A673 (cell line): ENCODE results near the gene RNF225. TPM values are rescaled to one million over a fixed set of nuclear protein-coding genes. Genes with fewer than 3 reads are reported as not detected.
A peak's percentile ranks its signal among the peaks of the same experiment; 100 is the strongest.

Source experiments
- BruUV-seq: library from RNA; stranded (reverse); fragments of 400-500 nt; replicated peaks from 2 replicates; lab custom pipeline; 2021; lab: Mats Ljungman, UMichigan
- CTCF ChIA-PET: fragments of 300-600 bp; sonication (Branson Sonifier 250); formaldehyde crosslinking; loops from one replicate; lab custom pipeline; 2022; ENCODE audit warnings: antibody characterized with exemption; lab: Charles Lee
- POLR2A ChIA-PET: fragments of 300-600 bp; sonication (Branson Sonifier 250); formaldehyde crosslinking; loops from one replicate; lab custom pipeline; 2022; ENCODE audit warnings: antibody characterized with exemption; ENCODE audit not compliant: low non-redundant PET; lab: Charles Lee
- DNase-seq: peaks from one replicate; pipeline ENCODE4 v3.0.0-alpha.2; 2015; ENCODE audit warnings: low spot score
- H3K27ac ChIP-seq: fragments of 200-600 bp; sonication (generic); 2 replicates; pipeline ENCODE4 v1.5.1; 2016; ENCODE audit warnings: mixed run types, low read depth, mild to moderate bottlenecking, mixed read lengths, antibody characterized with exemption, low read length; ENCODE audit not compliant: poor library complexity, severe bottlenecking
- H3K27me3 ChIP-seq: fragments of 200-600 bp; sonication (generic); replicated peaks from 2 replicates; pipeline ENCODE4 v1.6.1; 2017; ENCODE audit warnings: mixed run types, low read depth, mild to moderate bottlenecking, mixed read lengths, antibody characterized with exemption, low read length; ENCODE audit not compliant: insufficient read depth, poor library complexity
- H3K36me3 ChIP-seq: fragments of 200-600 bp; sonication (generic); 2 replicates; pipeline ENCODE4 v1.6.1; 2016; ENCODE audit warnings: mixed run types, mild to moderate bottlenecking, mixed read lengths, antibody characterized with exemption, low read length; ENCODE audit not compliant: insufficient read depth, poor library complexity, severe bottlenecking
- H3K4me1 ChIP-seq: fragments of 200-600 bp; sonication (generic); 2 replicates; pipeline ENCODE4 v1.6.1; 2017; ENCODE audit warnings: mixed run types, mild to moderate bottlenecking, mixed read lengths, antibody characterized with exemption, low read length; ENCODE audit not compliant: insufficient read depth, poor library complexity, severe bottlenecking
- H3K4me3 ChIP-seq: fragments of 200-600 bp; sonication (generic); 2 replicates; pipeline ENCODE4 v1.5.1; 2016; ENCODE audit warnings: low read depth, mixed run types, mild to moderate bottlenecking, mixed read lengths, low read length; ENCODE audit not compliant: poor library complexity, severe bottlenecking
- H3K9me3 ChIP-seq: fragments of 200-600 bp; sonication (generic); 2 replicates; pipeline ENCODE4 v1.6.1; 2016; ENCODE audit warnings: mixed run types, low read depth, mild to moderate bottlenecking, mixed read lengths, antibody characterized with exemption, low read length; ENCODE audit not compliant: poor library complexity, severe bottlenecking
- EZH2 ChIP-seq: fragments of 200-600 bp; sonication (generic); IDR thresholded peaks from 2 replicates; pipeline ENCODE4 v1.6.1; 2017; ENCODE audit warnings: borderline replicate concordance, low read depth, mild to moderate bottlenecking, mixed read lengths, antibody characterized with exemption, low read length; ENCODE audit not compliant: poor library complexity, severe bottlenecking
- intact Hi-C: fragments of 100-400 bp; cut with micrococcal nuclease; formaldehyde crosslinking; loops from one replicate; pipeline ENCODE4 v1.10.0; 2022; ENCODE audit not compliant: unreplicated experiment
- total RNA-seq: library from RNA; stranded (reverse); gene quantifications from 2 replicates; pipeline ENCODE4 v1.2.3, GENCODE V29; 2021
- TF ChIP-seq, protein P1 (sequence below): fragments of 300-800, 200-600 bp; sonication (generic); conservative IDR thresholded peaks from 2 replicates; pipeline ENCODE4 v1.5.1; 2017; ENCODE audit warnings: low read depth, mild to moderate bottlenecking, antibody characterized with exemption, low read length, moderate library complexity, mixed read lengths

The RNF225 gene
- total RNA-seq, 1 experiment from 2014 or later, result 0.60 TPM

GRCh38 chr19:58361900-58362271 lies 33.6 kb upstream of the RNF225 start:
- peak overlapping the region; percentile 95 for H3K4me3 ChIP-seq
- ChIA-PET CTCF (interaction anchor here (1.0 kb wide), 1 partner anchor 14 kb away, joined by 3 read pairs; no protein-coding TSS in a partner anchor), POLR2A (interaction anchor here (0.5 kb wide), 1 partner anchor 65 kb away, joined by 4 read pairs; no protein-coding TSS in a partner anchor)
- no peaks in the 10 kb centered on the region for H3K9me3 ChIP-seq
- no peaks in the 10 kb centered on the region for H3K36me3 ChIP-seq
- H3K27ac ChIP-seq, result peak overlapping the region; percentile 96
- peaks cover 6% of the 10 kb centered on the region for H3K4me1 ChIP-seq
- intact Hi-C loops, result no loop called here
- peak; percentile 58 for DNase-seq
- no peak for TF ChIP-seq EZH2
- TF ChIP-seq, protein P1, sequence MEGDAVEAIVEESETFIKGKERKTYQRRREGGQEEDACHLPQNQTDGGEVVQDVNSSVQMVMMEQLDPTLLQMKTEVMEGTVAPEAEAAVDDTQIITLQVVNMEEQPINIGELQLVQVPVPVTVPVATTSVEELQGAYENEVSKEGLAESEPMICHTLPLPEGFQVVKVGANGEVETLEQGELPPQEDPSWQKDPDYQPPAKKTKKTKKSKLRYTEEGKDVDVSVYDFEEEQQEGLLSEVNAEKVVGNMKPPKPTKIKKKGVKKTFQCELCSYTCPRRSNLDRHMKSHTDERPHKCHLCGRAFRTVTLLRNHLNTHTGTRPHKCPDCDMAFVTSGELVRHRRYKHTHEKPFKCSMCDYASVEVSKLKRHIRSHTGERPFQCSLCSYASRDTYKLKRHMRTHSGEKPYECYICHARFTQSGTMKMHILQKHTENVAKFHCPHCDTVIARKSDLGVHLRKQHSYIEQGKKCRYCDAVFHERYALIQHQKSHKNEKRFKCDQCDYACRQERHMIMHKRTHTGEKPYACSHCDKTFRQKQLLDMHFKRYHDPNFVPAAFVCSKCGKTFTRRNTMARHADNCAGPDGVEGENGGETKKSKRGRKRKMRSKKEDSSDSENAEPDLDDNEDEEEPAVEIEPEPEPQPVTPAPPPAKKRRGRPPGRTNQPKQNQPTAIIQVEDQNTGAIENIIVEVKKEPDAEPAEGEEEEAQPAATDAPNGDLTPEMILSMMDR, result no peak
- BruUV-seq, result TSS peak; percentile 71
- H3K27me3 ChIP-seq, result no peaks in the 10 kb centered on the region

DNA sequence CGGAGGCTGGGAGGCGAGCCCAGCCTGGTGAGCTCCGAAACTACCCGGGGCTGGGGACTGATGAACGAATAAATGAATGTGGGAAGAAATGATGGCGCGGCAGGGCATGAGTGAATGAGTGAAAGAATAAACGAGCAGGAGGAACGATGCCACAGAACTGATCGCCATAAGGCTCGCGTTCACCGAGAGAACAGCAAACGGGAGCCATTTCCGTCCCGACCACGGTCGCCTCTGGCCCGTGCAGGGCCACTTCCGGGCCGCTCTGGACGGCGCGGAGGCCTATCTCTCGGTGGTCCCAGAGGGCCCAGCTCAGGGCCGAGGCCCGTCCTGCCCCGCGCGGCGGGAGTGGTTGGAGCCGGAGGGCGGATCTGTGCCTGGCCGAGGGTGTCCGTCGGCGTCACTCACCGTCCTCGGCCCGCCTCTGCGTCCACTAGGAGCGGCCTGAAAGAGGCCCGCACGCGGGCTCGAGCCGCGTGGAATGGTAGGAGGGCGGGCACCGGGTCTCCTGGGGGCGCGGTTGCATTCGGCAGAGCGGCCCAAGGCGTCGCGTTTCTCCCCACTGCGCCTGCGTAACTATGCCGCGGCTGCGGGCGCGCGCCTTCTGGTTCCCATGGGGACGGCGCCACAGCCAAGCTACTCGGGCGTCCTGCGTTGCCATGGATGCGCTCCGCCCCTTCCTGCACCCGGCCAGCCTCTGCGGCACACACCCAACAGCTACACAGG lies 33.0 kb upstream of the RNF225 start, which contains the start of gene ZNF497:
ZNF497 (minus strand) TSS at position 480 of the 723 bp plus-strand sequence. CDS start 5,116 bp downstream, outside the sequence.
- Histone ChIP-seq H3K27ac (peak within 1 kb of the TSS; percentile 96), H3K4me1 (peaks cover 6% of the 10 kb centered on the region), H3K4me3 (peak within 1 kb of the TSS; percentile 95), H3K27me3 (no peaks in the 10 kb centered on the region), H3K9me3 (no peaks in the 10 kb centered on the region), H3K36me3 (no peaks in the 10 kb centered on the region)
- TF ChIP-seq, protein P1, result no peak
- POLR2A ChIA-PET, result interaction anchor here (0.5 to 0.8 kb wide), 4 partner anchors 11 to 65 kb away, joined by 4 to 15 read pairs (median 7); no protein-coding TSS in a partner anchor
- peak; percentile 98 for DNase-seq
- CTCF ChIA-PET, result interaction anchor here (0.6 to 1.0 kb wide), 2 partner anchors 14 to 15 kb away, joined by 3 read pairs; no protein-coding TSS in a partner anchor
- intact Hi-C loops, result no loop called here
- BruUV-seq, result no TSS peak

- no peak overlapping the region for H3K27ac ChIP-seq
- no TSS peak for BruUV-seq
- H3K4me3 ChIP-seq, result no peak overlapping the region
- intact Hi-C loops, result no loop called here
- no peaks in the 10 kb centered on the region for H3K9me3 ChIP-seq
- TF ChIP-seq EZH2, result no peak
- TF ChIP-seq, protein P1, result no peak
- POLR2A ChIA-PET, result no interaction called here
- H3K27me3 ChIP-seq, result no peaks in the 10 kb centered on the region
- H3K4me1 ChIP-seq, result peaks cover 6% of the 10 kb centered on the region
- CTCF ChIA-PET, result no interaction called here
- no peak for DNase-seq
- H3K36me3 ChIP-seq, result no peaks in the 10 kb centered on the region
These were observed 31.3 kb upstream of the RNF225 start for GRCh38 chr19:58364146-58364545.
